ENCODE measurements around the gene SEPTIN6.

SEPTIN6 gene

DNA sequence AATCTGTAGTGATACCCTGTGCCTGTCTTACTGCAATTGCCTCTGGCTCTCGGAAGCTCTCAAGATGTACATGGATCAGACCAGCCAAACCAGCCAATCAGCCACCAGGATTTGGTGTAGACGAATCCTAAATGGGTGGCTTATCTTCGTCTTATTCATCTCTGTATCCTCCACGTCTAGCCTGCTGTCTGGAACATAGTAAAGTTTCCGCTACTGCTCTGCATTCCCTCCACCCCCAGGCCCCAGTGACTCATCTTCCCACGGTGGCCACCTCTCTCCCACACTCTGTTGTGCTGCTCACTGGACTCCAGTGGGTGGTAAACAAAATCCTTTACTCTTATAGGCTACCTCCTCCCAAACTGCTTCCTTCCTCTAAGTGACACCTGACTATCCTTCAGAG, 37.8 kb downstream of the SEPTIN6 start:
- ChIA-PET POLR2A (interaction anchor here (0.9 to 1.9 kb wide), 4 partner anchors 8 to 73 kb away, joined by 3 to 7 read pairs (median 6); no protein-coding TSS in a partner anchor), CTCF (interaction anchor here (0.9 kb wide), 1 partner anchor 45 kb away, joined by 4 read pairs; no protein-coding TSS in a partner anchor)
- DNase-seq (ENCODE audit: extremely low spot score), result no peak
- TF ChIP-seq HDGF (IDR thresholded peaks at IDR 0.05; ENCODE audit: borderline replicate concordance), result no peak
- TF ChIP-seq L3MBTL2 (conservative IDR thresholded peaks at IDR 0.05), result no peak
- TF ChIP-seq CTBP1 (IDR thresholded peaks at IDR 0.05; ENCODE audit: borderline replicate concordance), result no peak
- no peak for TF ChIP-seq ZNF384 (IDR thresholded peaks at IDR 0.05)
- TF ChIP-seq BHLHE40 (IDR thresholded peaks at IDR 0.05; ENCODE audit: borderline replicate concordance), result no peak
- no peak for TF ChIP-seq SP1 (IDR thresholded peaks at IDR 0.05)
- no peak for TF ChIP-seq FOXK2 (IDR thresholded peaks at IDR 0.05)
- TF ChIP-seq TARDBP (IDR thresholded peaks at IDR 0.05), result no peak
- no peak for TF ChIP-seq ARNT (IDR thresholded peaks at IDR 0.05)
- no peak for TF ChIP-seq FOXM1 (IDR thresholded peaks at IDR 0.05; ENCODE audit: borderline replicate concordance)
- no peak for TF ChIP-seq LEF1 (IDR thresholded peaks at IDR 0.05; ENCODE audit: borderline replicate concordance)
- TF ChIP-seq NFRKB (IDR thresholded peaks at IDR 0.05), result no peak
- TF ChIP-seq, protein P1, sequence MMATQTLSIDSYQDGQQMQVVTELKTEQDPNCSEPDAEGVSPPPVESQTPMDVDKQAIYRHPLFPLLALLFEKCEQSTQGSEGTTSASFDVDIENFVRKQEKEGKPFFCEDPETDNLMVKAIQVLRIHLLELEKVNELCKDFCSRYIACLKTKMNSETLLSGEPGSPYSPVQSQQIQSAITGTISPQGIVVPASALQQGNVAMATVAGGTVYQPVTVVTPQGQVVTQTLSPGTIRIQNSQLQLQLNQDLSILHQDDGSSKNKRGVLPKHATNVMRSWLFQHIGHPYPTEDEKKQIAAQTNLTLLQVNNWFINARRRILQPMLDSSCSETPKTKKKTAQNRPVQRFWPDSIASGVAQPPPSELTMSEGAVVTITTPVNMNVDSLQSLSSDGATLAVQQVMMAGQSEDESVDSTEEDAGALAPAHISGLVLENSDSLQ (IDR thresholded peaks at IDR 0.05), result no peak
- TF ChIP-seq ELF4 (IDR thresholded peaks at IDR 0.05), result no peak
- TF ChIP-seq SUZ12 (IDR thresholded peaks at IDR 0.05), result no peak
- TF ChIP-seq FOXA1 (IDR thresholded peaks at IDR 0.05), result no peak

DNA sequence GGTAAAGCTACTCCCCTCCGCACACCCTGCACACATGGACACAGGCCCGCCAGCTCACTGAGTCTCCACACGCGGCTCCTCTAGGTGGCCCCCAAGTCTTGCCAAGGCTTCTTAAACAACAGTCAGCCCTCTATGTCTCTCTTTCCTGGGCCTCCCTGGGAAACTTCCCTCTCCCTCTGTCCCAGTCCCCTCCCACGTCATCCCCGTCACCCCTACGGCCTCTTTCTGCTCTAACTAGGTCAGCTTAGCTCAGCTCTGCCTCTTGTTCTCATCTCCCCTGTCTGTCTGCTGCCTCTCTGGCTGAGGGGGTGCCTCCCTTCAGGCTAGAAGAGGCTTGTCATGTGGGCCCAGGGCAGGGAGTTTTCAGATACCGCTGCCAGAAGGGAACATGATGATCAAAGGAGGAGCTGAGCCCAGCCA, 38.8 kb downstream of the SEPTIN6 start:
- ChIA-PET CTCF (interaction anchor here (0.9 to 1.3 kb wide), 3 partner anchors 13 to 95 kb away, joined by 3 to 4 read pairs (median 3); no protein-coding TSS in a partner anchor), POLR2A (interaction anchor here (0.7 to 3.7 kb wide), 9 partner anchors 9 to 103 kb away, joined by 3 to 13 read pairs (median 4); no protein-coding TSS in a partner anchor)
- DNase-seq (ENCODE audit: extremely low spot score), result no peak
- TF ChIP-seq ZNF384 (IDR thresholded peaks at IDR 0.05) (no peak), ELF4 (IDR thresholded peaks at IDR 0.05) (no peak), SP1 (IDR thresholded peaks at IDR 0.05) (no peak)

DNA sequence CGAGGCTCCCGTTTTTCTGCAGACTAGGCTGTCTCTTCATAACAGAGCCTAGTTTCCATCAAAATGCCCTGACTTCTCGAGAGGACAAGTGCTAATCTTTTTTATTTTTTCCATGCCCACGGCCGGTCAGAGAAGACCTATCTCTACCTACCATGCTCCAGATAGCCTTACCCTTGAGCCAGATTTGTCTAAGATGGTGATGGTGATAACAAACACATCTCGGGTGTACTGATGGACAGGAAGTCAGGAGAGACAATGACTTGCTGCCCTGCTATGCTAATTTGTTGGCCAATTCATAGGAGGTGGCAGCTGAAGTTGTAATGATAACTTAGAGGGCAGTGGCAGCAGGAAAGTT, 44.6 kb downstream of the SEPTIN6 start:
- DNase-seq (ENCODE audit: extremely low spot score), result no peak
- POLR2A ChIA-PET, result no interaction called here
- TF ChIP-seq HDGF (IDR thresholded peaks at IDR 0.05; ENCODE audit: borderline replicate concordance) (no peak), ELF4 (IDR thresholded peaks at IDR 0.05) (no peak), CTBP1 (IDR thresholded peaks at IDR 0.05; ENCODE audit: borderline replicate concordance) (no peak), LEF1 (IDR thresholded peaks at IDR 0.05; ENCODE audit: borderline replicate concordance) (no peak), L3MBTL2 (conservative IDR thresholded peaks at IDR 0.05) (no peak), FOXM1 (IDR thresholded peaks at IDR 0.05; ENCODE audit: borderline replicate concordance) (no peak), TARDBP (IDR thresholded peaks at IDR 0.05) (no peak), SP1 (IDR thresholded peaks at IDR 0.05) (no peak)
- CTCF ChIA-PET, result no interaction called here

DNA sequence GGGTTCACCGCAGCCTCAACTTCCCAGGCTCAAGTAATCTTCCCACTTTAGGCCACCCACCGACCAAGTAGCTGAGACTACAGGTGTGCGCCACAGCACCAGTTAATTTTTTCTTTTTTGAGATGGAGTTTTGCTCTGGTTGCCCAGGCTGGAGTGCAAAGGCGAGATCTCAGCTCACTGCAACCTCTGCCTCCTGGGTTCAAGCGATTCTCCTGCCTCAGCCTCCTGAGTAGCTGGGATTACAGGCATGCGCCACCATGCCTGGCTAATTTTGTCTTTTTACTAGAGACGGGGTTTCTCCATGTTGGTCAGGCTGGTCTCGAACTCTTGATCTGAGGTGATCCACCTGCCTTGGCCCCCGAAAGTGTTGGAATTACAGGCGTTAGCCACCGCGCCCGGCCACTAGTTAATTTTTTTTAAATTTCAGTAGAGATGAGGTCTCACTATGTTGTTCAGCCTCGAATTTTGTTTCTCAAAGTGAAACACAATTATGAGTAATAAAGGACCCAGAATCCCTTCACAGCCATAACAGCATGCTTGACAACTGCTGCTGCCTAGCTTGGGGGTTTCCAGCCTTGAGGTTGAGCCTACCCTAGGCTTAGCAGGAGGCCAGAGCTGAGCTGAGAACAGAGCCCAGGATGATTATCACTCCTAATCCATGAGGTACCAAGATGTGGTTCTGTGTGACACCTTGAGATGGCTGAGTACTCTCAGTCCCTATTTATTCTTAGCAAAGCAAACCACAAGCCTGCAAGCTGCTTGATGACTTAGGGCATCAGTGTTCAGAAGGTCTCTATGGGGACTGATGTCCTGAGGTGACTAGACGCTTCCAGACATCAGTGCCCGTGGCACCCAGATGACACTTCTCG, 45.2 kb downstream of the SEPTIN6 start:
- POLR2A ChIA-PET, result no interaction called here
- DNase-seq (ENCODE audit: extremely low spot score), result no peak
- CTCF ChIA-PET, result no interaction called here
- TF ChIP-seq SP1 (IDR thresholded peaks at IDR 0.05) (no peak), FOXM1 (IDR thresholded peaks at IDR 0.05; ENCODE audit: borderline replicate concordance) (no peak), TARDBP (IDR thresholded peaks at IDR 0.05) (no peak), ZNF384 (IDR thresholded peaks at IDR 0.05) (no peak), LEF1 (IDR thresholded peaks at IDR 0.05; ENCODE audit: borderline replicate concordance) (no peak), FOXA1 (IDR thresholded peaks at IDR 0.05) (no peak), HDGF (IDR thresholded peaks at IDR 0.05; ENCODE audit: borderline replicate concordance) (no peak), BHLHE40 (IDR thresholded peaks at IDR 0.05; ENCODE audit: borderline replicate concordance) (no peak), L3MBTL2 (conservative IDR thresholded peaks at IDR 0.05) (no peak), NFRKB (IDR thresholded peaks at IDR 0.05) (no peak), FOXK2 (IDR thresholded peaks at IDR 0.05) (no peak)
- TF ChIP-seq, protein P1 (IDR thresholded peaks at IDR 0.05), result no peak

DNA sequence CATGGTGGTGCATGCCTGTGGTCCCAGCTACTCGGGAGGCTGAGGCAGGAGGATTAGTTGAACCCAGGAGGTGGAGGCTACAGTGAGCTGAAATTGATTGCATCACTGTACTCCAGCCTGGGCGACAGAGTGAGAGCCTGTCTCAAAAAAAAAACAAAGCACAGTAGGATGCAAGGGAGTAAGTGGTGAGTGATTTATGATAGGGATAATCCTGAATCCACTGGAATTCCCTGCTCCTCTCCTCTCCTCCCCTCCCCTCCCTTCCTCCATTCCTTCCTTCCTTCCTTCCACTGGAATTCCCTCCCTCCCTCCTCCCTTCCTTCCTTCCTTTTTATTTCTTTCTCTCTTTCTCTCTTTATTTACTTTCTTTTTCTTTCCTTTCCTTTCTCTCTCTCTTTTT, 45.9 kb downstream of the SEPTIN6 start:
- no peak for DNase-seq (ENCODE audit: extremely low spot score)
- TF ChIP-seq ZNF384 (IDR thresholded peaks at IDR 0.05) (peak; percentile 87), CTBP1 (IDR thresholded peaks at IDR 0.05; ENCODE audit: borderline replicate concordance) (peak; percentile 38; the same call in 1 of the 2 replicates), NFRKB (IDR thresholded peaks at IDR 0.05) (no peak), BHLHE40 (IDR thresholded peaks at IDR 0.05; ENCODE audit: borderline replicate concordance) (no peak)
- TF ChIP-seq, protein P1 (IDR thresholded peaks at IDR 0.05), result peak; percentile 90
- CTCF ChIA-PET, result no interaction called here
- POLR2A ChIA-PET, result interaction anchor here (0.9 kb wide), 1 partner anchor 19 kb away, joined by 3 read pairs; no protein-coding TSS in a partner anchor

DNA sequence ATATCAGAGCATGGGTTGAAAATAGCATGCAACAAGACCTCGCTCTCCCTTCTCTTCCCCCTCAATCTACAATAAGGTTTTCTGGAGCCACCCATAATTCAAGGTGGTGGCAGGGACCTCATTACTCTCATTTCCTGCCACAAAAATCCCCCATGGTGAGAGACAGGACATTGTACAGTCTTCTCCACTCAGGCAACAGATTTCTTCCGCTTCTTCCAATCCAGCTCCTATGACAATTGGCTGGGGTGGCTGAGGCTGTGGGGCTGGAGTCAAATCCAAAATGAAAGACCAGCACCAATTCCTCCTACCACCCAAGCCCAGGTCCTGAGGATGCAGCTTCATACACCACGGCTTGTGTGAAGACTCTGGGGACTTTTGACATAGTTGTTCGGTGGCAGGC, 46.5 kb downstream of the SEPTIN6 start:
- TF ChIP-seq NFRKB (IDR thresholded peaks at IDR 0.05), result no peak
- no peak for TF ChIP-seq SUZ12 (IDR thresholded peaks at IDR 0.05)
- no peak for TF ChIP-seq FOXM1 (IDR thresholded peaks at IDR 0.05; ENCODE audit: borderline replicate concordance)
- TF ChIP-seq LEF1 (IDR thresholded peaks at IDR 0.05; ENCODE audit: borderline replicate concordance), result no peak
- no peak for TF ChIP-seq TARDBP (IDR thresholded peaks at IDR 0.05)
- TF ChIP-seq FOXA1 (IDR thresholded peaks at IDR 0.05), result no peak
- TF ChIP-seq L3MBTL2 (conservative IDR thresholded peaks at IDR 0.05), result no peak
- no peak for TF ChIP-seq BHLHE40 (IDR thresholded peaks at IDR 0.05; ENCODE audit: borderline replicate concordance)
- no peak for TF ChIP-seq ELF4 (IDR thresholded peaks at IDR 0.05)
- no peak for TF ChIP-seq ARNT (IDR thresholded peaks at IDR 0.05)
- no peak for TF ChIP-seq SP1 (IDR thresholded peaks at IDR 0.05)
- TF ChIP-seq, protein P1 (IDR thresholded peaks at IDR 0.05), result no peak
- no peak for TF ChIP-seq ZNF384 (IDR thresholded peaks at IDR 0.05)
- no peak for TF ChIP-seq CTBP1 (IDR thresholded peaks at IDR 0.05; ENCODE audit: borderline replicate concordance)
- no peak for TF ChIP-seq HDGF (IDR thresholded peaks at IDR 0.05; ENCODE audit: borderline replicate concordance)
- TF ChIP-seq FOXK2 (IDR thresholded peaks at IDR 0.05), result no peak
- CTCF ChIA-PET, result no interaction called here
- no peak for DNase-seq (ENCODE audit: extremely low spot score)
- POLR2A ChIA-PET, result interaction anchor here (0.9 kb wide), 1 partner anchor 20 kb away, joined by 3 read pairs; no protein-coding TSS in a partner anchor
